ENCODE data around the gene ITGB2.
"Not testable (repeated sequence)": the region's sequence is repeated elsewhere in the genome, so short reads cannot be mapped to it uniquely, and the experiment has no call there.

The ITGB2 gene

GRCh38 chr21:44926331-44927101 is 5.8 kb upstream of the ITGB2 start:
- DNase-seq: peak; percentile 50

DNA sequence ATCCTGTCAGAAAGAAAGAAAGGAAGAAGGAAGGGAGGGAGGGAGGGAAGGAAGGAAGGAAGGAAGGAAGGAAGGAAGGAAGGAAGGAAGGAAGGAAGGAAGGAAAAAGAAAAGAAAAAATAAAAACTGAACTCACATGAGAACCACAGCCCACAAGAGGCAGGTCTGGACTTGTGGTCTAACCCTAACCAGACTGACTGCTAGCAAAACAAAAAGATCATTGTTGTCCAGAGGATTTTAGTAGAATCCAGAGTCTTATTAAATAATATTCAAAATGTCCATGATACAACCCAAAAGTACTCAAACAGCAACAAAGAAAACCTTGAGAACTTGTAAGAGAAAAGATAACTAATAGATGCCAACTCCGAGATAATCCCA is 4.7 kb upstream of the ITGB2 start:
- DNase-seq: no peak

DNA sequence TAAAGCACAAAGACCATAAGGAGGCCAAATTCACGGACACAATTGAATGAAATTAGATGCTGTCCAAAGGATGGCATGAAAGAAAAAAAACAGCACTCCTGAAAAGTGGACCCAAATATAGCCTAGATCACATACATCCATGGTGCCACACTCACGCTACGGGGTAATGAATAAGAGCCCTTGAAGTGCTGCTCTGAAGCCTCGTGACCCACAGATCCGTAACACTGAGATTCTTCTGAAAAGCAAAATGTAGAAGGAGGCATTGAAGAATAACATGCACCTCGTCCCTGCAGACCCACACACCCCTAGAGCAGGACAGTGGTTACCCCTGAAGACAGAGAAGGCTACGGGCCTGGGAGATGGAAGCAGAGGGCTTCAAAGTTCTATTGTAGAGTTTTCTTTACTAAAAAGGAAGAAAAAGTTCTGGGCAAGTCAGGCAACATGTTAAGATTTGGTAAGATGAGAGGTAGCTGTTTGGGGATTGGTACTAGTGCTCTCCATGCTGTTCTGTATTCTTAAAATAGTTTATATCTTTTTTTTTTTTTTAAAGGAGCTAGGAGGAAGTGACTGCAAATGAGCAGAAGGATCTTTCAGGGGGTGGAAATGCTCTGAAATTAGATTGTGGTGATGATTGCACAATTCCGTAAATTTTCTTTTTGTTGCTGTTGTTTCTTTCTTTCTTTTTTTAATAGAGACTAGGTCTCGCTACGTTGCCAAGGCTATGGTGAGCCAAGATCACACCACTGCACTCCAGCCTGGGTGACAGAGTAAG is 4.1 kb upstream of the ITGB2 start:
- no peak for DNase-seq

DNA sequence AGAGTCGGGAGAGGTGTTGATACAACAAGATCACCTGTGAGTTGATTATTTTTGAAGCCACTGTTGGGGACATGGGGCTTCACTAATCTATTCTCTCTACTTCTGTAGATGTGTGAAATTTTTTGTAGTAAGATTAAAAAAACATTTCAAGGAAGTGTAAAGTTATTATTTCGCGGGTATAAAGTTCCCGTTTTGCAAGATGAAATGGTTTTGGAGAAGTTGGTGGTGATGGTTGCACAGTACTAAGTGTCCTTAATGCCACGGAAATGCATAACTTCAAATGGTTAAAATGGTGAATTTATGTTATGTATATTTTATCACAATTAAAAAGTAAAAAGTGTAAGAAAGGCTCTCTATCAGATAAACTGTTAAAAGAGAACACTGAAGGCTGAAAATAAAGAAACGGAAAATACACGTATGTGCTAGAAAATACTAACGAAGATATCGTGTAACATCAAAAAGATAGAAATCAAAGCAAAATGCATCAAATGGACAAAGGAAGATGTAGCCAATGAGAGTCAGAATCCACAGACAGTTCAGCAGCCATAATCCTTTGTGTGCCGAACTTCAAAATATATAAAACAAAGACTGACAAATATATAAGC is 2.9 kb upstream of the ITGB2 start:
- no peak for DNase-seq

DNA sequence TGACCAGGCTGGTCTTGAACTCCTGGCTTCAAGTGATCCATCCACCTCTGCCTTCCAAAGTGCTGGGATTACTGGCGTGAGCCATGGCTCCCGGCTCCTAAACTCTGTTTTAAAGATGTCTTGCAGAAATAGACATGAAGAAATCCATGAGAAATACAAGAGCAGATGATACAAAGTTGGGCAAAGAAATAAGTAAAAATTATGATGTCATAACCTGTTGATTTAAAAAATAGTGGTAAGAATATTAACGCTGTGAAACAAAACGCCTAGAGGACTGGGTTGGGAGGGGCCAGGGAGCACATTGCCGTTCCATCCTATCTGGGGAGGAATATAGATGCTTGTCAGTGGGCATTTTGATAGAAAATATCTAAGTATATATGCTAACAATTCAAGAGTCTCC is 1.2 kb upstream of the ITGB2 start:
- no peak for DNase-seq

DNA sequence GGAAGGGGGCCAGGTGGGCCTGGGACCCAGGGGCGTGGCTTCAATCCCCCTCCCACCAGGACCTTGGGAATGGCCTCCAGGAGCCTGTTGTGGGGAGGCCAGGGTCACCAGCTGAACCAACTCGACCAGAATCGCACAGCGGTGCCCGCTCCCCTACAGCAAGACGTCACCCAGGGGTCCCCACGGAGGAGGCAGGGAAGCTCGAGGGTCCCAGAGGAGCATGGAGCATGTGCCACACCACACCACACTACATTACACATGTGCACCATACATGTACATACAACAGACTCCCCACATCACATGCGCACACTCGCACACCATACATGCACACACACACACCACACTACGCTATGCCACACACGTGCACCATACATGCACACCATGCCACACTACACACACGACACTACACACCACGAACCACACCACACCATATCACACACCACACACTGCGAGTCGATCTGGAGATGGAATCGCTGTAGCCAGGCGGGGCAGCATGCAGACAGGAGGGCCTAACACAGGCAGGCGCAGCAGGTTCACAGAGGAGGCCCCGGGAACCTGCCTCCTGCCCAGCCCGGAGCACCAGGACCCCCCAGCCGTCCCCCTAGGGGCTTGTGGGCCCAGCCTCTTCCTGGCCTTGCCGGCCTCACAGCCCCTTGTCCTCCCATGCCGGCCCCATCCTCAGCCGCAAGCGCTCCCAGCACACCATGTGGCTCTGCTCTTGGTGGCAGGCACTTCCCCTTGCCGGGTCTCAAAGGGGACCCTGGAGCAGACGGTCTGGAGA is 596 bp downstream of the ITGB2 start:
- DNase-seq: no peak

DNA sequence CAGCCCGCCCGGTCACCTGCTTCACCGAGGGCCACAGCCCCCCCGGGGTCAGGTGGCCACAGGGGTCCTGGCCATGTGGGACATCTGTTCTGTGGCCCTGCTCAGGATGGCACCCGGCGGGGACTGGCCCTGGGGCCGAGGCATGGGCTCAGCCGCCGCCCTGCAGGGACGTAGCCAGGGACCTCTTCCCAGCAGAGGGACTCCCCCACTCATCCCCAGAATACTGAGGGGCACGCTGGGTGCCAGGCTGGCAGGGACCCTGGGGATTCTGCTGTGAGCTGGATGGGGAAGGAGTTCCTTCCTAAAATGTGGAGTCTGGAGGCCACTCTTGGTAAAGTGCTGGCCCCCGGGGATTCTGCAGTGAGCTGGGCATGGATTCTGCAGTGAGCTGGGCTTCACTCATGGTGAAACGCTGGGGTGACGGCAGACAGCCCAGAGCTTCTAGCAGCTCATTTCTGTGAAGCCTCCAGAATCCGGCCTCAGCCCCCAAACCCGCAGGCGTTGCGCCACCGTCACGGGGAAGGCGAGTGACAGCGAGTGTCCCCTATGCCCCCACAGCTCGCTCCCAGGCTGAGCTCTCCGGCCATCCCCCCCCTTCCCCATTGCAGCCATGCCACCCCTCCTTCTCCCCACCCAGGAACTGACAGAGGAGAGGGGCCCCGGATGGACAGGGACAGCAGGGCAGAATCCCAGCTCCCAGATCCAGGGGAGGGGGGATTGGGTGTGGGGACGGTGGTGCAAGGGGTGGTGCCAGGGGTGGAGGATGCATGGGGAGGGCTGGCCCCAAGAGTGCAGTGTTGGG is 1.4 kb downstream of the ITGB2 start:
- no peak for DNase-seq

- no peak for DNase-seq
Measured at GRCh38 chr21:44918581-44919033, 2.1 kb downstream of the ITGB2 start.

- no peak for DNase-seq
Measured at GRCh38 chr21:44918107-44918470, 2.6 kb downstream of the ITGB2 start.

DNA sequence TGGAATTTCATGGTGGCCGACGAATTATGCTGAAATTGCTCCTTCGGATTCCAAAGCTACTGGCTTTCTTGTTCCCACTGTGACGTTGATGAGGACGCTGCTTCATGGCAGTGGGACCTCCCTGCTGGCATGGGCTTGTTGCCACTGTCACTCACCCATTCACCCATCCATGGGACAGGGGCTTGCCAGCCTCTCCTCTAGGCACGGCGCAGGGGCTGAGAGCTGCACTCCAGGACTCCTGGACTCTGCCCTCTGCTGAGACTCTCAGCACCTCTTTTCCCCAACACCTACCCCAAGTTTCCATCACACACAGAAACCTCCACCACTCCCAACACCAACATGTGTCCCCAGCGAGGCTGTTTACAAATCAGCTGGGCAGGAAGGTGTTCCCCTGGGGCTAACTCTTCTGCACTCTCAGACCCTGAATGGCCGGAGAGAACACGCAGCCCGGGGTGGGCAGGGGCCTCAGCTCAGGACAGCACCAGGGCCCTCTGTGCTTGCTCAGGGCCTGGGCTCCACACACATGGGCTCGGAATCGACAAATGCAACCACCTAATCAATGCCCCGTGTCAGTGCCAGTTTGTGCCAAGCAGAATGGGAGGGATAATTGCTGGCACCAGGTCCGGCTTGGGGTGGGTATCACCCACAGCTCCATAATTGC is 3.1 kb downstream of the ITGB2 start:
- DNase-seq: no peak

- no peak for DNase-seq
Measured at GRCh38 chr21:44916965-44917364, 3.7 kb downstream of the ITGB2 start.

GRCh38 chr21:44914176-44914874 is 6.4 kb downstream of the ITGB2 start:
- peak; percentile 32 for DNase-seq

GRCh38 chr21:44913425-44914175 is 7.1 kb downstream of the ITGB2 start:
- DNase-seq: no peak

- not testable (repeated sequence) for DNase-seq
Measured at GRCh38 chr21:44912506-44913412, 7.9 kb downstream of the ITGB2 start.

DNA sequence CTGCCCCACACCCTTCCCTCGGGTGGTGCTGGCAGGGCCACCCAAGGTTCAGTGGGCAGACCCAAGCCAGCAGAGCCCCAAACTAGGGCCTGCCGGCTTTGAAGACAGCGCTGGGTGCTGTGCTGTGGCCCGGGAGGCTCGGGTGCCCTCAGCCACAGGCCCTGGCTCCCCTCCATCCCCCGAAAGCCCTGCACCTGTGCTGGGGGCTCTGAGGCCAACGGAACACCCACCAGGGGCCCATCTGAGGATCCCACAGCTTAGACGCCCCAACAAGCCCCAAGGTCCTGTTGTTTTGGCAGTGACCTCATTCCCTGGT is 8.6 kb downstream of the ITGB2 start:
- DNase-seq: no peak

- peak; percentile 48 for DNase-seq
Measured at GRCh38 chr21:44911384-44912157, 9.1 kb downstream of the ITGB2 start.

GRCh38 chr21:44911068-44911383 is 9.7 kb downstream of the ITGB2 start:
- DNase-seq: no peak

- DNase-seq: no peak
Measured at GRCh38 chr21:44910229-44911067, 10.3 kb downstream of the ITGB2 start.
